ENCODE data around the gene CPXM1.
"Not testable (repeated sequence)": the region's sequence is repeated elsewhere in the genome, so short reads cannot be mapped to it uniquely, and the experiment has no call there.

The CPXM1 gene

DNA sequence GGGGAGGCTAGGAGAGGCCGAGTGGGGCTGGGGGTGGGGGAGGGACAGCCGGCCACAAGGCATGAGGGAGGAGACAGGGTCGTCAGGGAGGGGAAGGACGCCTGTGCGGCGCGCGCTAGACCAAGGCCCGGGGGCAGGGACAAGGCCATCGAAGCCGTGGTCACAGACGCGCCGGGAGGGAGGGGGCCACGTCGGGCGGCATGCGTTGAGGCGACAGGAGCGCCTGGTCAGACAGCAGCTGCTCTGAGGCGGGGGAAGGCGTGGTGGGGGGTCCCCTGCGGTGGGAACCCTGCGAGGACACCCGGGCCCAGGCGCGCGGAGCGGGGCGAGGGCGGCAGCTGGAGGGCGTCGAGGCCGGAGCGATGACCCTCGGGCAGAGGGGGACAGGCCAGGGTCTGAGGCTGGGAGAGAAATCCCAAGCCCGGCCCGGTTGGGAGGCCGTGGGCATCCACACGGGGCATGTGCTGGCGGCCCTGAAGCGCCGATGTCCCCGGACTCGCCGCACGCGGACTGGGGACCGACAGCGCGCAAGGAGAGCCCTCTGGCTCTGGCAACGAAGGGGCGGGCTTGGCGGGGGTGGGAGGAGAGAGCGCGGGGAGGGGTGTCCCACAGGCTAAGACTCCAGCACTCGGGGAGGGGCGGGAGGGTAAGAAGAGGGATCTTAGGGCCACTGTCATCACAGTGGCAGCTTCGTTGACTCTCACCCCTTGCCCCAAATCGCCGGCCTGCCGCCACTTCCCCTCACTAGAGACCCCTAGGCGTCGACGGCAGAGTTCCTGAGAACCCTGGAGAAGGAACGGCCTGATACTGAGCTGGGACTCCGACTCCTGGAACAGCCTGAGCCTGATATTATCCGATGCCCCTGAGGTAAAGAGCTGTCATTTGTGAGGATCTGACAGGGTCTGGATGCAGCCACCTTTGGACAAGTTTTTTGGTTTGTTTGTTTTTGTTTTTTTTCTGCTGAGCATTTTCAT lies 20.8 kb upstream of the CPXM1 start:
- no peak for DNase-seq (ENCODE audit: low spot score)

DNA sequence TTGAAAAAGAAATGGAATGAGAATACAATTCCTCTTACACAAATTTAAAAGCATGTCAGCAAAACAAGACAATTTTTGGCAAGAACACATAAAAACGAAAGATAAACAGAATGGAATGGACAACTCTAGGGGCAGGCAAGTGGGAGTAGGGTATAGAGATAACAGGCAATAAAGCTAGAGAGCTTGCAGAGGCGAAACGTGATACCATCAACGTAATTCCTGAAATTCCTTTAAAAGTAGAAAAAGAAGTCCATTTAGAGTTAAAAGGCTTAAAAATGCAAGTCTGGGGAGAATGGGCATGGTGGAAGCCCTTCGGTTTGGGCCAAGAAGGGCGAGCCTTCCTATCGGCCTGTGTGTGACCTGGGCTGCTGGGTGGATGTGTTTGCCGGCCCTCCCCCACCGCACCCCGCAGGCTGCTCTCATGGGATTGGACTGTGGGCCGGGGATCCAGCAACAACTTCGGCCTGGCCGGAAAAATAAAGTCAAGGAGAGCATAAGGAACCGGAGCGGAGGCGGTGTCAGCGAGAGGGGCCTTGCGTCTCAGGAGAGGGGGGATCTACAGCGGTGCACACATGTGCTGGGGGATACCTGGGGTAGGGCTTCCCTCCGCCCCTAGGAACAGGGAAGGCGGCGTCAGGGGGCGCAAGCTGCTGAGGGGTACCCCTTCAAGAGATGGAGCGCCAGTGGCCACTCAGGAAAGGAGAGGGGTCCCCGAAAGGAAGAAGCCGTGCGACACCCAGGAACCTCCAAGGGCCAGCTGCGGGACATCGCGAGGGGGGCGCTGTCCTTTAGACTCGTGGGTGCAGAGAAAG lies 19.9 kb upstream of the CPXM1 start:
- DNase-seq (ENCODE audit: low spot score): no peak

DNA sequence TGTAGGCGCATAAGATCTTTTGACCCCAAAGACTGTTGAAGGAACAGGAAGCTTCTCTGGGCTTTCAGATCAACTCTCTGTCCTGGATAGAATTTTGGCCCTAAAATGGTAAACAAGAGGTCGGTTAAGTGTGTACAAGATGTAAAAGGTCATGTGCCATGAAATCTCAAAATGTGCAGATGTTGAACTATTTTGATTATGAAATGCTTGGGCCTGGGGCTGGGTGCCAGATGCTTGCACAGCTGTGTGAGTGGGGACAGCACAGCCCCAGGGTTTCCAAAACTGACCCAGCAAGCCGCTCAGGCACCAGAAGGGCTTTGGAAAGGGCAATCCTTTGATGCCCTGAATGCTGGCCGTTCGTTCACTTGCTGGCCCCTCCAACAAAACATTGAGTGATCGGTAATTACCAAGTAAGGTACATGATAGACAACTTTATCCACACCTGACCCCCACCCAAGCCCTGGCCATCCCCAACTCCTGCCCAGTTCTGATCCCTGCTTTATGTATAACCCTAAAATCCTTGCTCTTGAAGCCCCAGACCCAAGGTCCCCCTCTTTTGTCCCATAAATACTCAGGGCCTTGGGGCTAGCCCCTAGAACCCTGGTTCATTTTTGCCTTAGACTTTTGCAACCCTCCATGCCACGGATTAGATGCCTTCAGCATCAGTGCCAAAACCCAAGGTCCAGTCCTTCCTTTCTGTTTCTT lies 17.6 kb upstream of the CPXM1 start:
- DNase-seq (ENCODE audit: low spot score): no peak

DNA sequence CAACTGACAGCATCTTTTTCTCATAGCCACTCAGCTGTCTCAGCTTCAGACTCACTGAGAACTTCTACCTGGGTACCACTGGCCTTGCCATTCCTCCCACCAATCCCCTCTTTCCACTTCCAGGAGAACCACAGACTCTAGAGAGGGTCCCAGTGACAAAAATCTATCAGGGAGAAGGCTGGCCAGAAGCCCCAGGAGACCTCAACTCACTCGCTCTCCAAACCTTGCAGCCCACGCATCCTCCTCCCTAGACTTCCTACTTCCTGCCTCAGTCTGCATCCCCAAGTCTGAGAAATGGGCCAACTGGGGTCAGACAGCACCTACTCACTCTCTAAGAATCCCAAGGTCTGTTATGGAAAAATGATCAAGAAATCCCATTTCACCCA lies 16.9 kb upstream of the CPXM1 start:
- no peak for DNase-seq (ENCODE audit: low spot score)

DNA sequence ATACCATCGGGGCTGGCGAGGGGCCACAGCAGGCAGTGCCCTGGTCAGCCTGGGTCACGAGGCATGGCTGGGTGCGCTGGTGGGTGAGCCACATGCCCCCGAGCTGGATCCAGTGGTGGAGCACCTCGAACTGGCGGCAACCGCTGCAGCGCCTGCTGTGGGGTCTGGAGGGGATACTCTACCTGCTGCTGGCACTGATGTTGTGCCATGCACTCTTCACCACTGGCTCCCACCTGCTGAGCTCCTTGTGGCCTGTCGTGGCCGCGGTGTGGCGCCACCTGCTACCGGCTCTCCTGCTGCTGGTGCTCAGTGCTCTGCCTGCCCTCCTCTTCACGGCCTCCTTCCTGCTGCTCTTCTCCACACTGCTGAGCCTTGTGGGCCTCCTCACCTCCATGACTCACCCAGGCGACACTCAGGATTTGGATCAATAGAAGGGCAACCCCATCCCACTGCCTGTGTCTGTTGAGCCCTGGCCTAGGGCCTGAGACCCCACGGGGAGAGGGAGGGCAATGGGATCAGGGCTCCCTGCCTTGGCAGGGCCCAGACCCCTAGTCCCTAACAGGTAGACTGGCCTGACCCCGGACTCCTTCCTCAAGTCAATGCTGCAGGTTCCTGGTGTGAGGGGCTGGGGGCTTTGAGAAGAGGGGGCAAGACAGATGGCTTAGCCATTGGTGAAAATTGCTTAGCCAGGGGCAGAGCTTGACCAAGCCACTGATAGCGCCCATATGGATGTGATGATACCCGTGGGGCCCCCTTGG lies 16.3 kb upstream of the CPXM1 start:
- no peak for DNase-seq (ENCODE audit: low spot score)

DNA sequence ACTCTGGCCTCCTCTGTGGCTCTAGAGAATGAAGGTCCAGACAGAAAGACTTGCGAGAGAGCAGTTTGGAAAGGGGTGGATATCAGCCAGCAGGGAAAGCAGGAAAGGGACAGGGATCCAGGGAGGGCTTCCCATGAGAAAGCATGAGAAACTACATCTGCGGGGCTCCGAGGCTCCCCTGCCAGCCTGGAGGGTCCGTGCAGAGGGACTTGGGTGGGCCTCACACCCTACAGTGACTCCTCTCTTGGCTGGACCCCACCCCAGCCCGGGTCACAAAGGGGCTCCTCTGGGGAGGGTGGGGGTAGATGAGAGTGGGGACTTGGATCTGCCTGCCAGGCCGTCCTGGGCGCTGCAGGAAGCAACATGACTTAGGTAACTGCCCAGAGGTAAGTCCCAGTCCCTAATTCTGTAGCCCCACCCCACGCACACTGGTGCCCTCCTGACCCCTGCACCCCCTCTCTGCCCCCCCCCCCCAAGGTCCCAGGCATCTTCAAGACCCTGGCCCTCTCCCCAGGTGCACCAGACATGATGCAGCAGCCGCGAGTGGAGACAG lies 15.7 kb upstream of the CPXM1 start, which contains the start of gene TMEM239:
TMEM239 (plus strand) TSS at position 335 of the 553 bp plus-strand sequence; CDS start at position 526, 191 bp downstream.
- DNase-seq (ENCODE audit: low spot score): no peak

DNA sequence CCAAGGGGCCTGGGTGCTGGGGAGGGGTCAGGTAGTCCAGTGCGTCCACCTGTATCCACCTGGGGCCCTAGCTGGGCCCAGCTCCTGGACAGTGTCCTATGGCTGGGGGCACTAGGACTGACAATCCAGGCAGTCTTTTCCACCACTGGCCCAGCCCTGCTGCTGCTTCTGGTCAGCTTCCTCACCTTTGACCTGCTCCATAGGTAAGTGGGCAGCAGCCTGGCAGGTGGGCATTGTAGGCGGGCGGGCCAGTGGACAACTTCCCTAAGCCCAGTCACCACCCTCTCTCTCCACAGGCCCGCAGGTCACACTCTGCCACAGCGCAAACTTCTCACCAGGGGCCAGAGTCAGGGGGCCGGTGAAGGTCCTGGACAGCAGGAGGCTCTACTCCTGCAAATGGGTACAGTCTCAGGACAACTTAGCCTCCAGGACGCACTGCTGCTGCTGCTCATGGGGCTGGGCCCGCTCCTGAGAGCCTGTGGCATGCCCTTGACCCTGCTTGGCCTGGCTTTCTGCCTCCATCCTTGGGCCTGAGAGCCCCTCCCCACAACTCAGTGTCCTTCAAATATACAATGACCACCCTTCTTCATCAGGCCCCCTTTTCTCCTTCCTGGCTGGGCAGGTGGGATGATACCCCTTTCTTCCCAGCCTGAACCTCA lies 14.9 kb upstream of the CPXM1 start:
- DNase-seq (ENCODE audit: low spot score): no peak

DNA sequence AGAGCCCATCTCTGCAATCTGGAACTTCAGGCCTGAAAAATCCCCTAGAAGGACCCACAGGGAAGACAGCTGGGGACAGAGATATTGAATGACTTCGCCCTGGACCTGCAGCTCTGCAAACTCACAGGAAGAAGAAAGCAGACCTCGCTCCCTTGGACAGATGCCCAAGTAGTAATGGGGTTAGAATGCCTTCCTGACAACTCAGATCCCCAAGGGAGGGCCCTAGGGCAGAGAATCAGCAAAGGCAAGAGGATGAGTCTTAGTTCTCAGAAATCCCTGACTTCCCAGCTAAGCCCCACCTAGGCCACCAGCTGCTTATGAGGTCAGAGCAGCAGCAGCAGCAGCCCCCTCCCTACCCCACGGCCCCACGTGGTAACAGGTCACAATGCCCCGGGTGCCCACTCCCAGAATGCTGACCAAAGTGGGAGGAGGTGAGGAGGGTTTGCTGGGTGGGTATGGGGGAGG lies 14.2 kb upstream of the CPXM1 start, which contains the start of gene C20orf141:
C20orf141 (plus strand) TSS at position 401 of the 465 bp plus-strand sequence. CDS start 198 bp downstream, outside the sequence.
- no peak for DNase-seq (ENCODE audit: low spot score)

DNA sequence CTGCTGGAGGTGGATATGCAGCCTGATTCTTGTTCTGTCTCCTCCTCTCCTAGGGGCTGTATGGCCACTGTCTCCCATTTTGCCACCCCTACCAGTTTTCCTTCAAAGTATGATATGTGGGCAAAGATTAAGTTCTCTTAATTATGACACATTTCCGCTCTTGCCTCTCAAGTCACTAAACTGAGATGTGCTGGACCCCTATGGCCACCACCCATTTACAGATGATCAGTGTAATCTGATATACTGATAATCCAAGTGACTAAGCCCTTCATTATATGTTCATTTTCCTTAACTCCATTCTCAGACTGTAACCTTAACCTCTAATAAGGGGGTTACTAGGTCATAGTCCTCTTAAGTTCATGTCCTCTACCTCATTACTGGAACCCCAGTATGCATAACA lies 13.6 kb upstream of the CPXM1 start:
- no peak for DNase-seq (ENCODE audit: low spot score)

DNA sequence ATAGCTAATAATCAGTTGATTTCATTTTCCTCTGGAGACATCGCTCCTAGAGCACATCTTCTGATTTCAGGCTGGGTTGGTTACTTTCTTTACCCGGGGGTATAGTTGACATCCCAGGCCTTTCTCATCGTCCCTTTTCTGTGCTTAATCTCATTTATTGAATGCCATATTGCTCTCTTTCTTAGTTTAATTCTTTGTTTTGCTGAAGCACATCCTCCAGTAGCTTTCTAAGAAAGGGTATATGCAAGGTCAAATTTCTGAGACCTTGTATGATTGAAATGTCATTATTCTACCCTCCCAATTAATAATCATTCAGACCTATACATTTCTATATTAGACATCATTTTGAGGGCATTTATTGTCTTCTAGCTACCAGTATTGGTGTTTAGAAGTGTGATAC lies 11.8 kb upstream of the CPXM1 start:
- no peak for DNase-seq (ENCODE audit: low spot score)

DNA sequence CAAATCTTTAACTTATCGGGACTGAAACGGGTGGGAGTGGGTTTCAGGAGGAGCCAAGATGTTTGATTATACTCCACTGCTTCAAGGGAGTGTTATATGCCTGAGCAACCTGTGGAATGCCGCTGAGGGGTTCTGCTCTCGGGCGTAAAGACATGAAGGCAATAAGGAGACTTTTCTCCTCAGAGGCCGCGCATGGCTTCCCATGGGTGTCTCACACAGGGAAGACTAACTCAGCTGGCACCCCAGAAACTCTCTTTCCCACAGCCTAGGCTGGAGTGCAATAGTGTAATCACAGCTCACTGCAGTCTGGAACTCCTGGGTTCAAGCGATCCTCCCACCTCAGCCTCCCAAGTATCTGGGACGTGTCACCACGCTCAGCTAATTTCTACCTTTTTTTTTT lies 9.3 kb upstream of the CPXM1 start:
- DNase-seq (ENCODE audit: low spot score): no peak

DNA sequence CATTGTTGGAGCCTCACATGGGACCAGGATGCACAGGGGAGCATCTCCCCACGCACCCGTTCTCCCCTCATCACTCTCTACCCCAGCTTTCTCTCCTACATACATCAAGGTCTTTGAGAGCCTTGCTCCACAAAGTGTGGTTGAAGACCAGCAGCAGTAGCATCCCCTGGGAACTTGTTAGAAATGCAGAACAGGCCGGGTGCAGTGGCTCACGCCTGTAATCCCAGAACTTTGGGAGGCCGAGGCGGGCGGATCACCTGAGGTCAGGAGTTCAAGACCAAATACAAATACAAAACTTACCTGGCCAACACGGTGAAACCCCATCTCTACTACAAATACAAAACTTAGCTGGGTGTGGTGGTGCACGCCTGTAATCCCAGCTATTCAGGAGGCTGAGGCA lies 7.5 kb upstream of the CPXM1 start:
- DNase-seq (ENCODE audit: low spot score): not testable (repeated sequence)

DNA sequence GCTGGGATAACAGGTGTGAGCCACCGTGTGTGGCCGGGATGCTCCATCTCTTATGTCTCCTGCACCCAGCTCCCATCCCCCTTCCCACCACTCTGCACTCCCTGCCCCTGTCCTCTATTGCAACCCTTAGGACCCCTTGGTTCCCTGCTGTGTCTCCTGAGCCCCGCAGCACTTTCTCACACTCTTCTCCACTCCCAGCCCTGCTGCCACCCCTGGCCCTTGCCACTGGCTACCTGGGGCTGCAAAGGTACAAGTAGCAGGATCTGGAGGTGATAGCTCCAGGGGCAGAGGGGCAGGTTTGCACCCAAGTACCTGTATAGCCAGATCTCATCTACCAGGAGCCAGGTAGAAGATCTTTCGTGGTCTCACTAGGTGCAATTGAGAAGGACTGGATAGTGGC lies 6.6 kb upstream of the CPXM1 start:
- DNase-seq (ENCODE audit: low spot score): no peak

DNA sequence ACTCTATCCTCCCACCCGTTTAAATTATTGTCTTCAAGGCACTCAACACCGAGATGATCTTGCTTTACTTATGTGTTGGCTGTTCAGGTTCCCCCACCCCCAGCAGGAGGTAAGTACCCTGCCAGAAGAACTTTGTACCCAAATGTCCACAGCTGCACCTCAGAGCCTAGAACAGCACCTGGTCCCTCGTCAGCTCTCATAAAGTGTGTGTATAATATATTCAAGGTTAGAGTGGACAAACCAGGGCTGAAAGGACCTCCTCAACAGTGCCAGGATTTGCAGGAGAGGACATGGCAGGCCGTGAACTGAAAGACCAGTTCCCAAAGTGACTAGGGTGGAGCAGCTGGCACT lies 5.9 kb upstream of the CPXM1 start:
- DNase-seq (ENCODE audit: low spot score): peak; percentile 26

DNA sequence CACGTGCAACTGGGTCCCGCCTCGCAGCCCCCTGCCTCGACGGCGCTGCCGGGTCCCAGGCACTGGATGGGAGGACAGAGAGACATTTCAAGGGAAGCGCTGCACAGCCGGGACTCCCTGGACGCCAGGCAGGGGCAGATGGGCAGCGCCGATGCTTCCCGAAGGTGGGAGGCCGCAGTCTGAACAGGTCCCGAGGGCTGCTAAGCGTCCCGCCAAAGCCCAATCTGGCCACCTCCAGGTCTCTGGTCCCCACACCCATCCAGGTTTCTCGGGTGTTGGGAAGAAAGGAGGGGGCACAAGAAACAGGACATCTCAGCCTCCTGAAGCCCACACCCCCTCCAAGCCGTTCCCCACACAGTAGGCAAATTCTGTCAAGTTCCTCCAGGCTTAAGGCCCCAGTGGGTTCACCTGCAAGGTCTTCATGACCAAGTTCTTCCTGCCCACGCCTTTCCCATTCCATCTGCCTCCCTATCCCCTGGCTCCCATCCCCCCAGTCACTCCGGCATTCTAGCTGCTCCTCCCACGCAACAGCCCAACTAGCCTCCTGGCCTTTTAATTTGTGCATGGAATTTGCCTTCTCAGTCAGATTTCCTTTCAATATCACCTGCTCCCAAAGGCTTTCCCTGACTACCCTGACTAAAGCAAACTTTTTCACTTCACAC lies 5.4 kb upstream of the CPXM1 start:
- DNase-seq (ENCODE audit: low spot score): peak; percentile 32

DNA sequence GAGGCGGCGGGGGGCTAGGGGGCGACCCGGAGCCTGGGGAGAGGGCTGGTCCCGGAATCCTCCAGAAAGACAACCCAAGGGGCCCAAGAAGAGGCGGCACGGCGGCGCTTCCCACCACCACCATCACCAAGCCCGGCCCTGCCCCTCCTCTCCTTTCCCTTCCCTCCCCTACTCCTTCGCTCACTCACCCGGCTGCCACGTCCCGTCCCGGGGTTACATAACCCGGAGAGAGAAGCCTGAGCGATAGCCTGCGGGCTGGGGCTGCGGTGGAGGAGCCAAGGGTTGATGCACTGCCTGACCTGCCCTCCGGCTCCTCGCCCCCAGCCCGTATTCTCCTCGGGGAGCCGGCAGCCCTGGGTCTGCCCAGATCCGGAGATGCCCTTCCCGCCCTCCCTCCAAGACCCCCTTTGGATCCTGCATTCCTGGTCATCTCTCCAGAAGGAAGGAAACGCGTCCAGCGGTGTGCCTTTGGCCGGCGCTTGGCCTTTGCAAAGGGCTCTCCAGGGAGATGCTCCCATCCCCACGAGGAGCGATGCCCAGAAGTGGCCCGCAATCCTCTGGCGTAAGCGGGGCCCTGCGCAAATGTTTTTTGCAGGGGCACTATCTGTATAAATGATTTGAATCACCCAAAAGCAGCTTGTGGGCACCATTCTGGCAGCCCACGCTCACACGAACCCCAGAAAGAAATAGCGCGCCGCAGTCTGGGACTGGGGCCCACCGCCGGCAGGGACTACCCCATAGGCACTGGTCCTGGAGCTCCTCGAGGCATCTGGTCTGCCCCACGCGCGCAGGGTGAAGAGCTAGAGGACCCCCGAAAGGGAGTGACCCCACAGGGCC lies 4.6 kb upstream of the CPXM1 start:
- DNase-seq (ENCODE audit: low spot score): no peak

DNA sequence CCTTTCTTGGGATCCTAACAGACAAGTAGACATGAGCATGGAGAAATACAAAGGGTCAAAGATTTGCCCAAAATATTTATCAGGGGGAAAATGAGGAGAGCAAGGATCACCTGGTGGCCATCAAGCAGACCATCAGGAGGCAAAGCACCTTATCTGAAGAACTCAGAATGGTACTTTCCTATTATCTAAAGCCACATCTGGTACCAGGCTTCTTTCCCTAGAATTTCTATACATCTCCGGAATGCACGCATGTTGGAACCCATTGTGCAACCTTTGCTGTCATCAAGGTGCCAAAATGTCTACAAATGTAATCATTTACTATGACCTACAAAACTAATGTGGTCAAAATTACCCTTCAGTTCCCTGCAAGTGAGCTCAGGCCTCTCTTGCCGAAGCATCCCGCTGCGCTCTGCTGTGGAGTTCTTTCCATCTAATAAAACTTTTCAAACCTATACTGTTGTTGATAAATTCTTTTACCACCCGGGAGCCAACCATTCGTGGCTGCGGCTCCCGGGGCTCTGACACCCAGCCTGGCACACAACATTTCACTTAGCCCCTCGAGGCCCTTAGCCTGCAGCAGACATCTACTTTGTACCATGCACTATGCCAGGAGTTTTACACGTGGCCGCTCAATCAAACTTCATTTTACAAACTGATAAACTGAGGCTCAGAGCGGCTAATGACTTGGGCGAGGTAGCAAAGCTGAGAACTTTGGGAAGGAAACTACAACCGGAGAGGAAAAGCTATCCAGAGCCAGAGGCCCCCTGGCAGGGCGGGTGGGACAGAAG lies 3.8 kb upstream of the CPXM1 start:
- no peak for DNase-seq (ENCODE audit: low spot score)

DNA sequence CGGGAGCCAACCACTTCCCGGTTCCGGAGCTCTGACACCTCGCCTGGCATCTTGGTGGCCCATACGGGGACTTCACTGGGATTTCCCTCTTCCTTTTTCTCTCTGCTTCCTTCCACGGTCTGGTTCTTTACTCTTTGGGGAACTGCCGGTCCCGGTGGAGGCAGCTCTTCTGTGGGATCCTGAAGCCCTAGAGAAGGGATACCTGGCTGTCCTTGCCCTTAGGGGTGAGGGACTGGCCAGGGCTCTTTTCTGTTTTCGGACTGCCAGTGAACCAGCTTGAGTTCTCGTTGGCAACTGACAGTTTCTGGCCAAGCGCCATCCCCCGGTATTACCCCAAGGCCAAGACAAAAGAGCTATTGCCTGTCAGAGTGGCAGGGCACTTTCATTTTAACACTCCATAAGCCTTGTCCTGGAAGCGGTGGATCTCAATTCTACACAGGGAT lies 880 bp upstream of the CPXM1 start:
- DNase-seq (ENCODE audit: low spot score): peak; percentile 12

Measured in HuH-7.5 (cell line).